Thoracic aorta (tissue), 2 donors: ENCODE measurements around the gene SCMH1. TPM values are rescaled to one million over a fixed set of nuclear protein-coding genes. Genes with fewer than 3 reads are reported as not detected.

ENCODE experiments used
- ATAC-seq: fragments of 150-250 bp; one replicate; pipeline ENCODE4 v1.8.0; 2017; ENCODE audit warnings: low read depth; ENCODE audit not compliant: insufficient number of reproducible peaks, low FRiP score
- DNase-seq: peaks from one replicate; pipeline ENCODE4 v3.0.0-alpha.2; 2020; ENCODE audit warnings: low spot score
- H3K27ac ChIP-seq, 2 donors: fragments of 200-600 bp; sonication (generic); 1 replicate in 1 of 2; 2 replicates in 1 of 2; pipeline ENCODE4 v1.5.1; 2016; ENCODE audit warnings: mild to moderate bottlenecking in 2 of 2, moderate library complexity in 2 of 2
- H3K27me3 ChIP-seq: fragments of 200-600 bp; sonication (generic); replicated peaks from 2 replicates; pipeline ENCODE4 v1.6.0; 2016; ENCODE audit warnings: mild to moderate bottlenecking; ENCODE audit not compliant: insufficient read depth
- H3K36me3 ChIP-seq: fragments of 200-600 bp; sonication (generic); one replicate; pipeline ENCODE4 v1.5.1; 2016
- H3K4me1 ChIP-seq, 2 donors: fragments of 200-600 bp; sonication (generic); 1 replicate in 1 of 2; 2 replicates in 1 of 2; pipeline versions ENCODE4 v1.5.1 to v1.6.0; 2016; ENCODE audit warnings: low read depth in 2 of 2, mild to moderate bottlenecking in 1 of 2; ENCODE audit not compliant: control insufficient read depth in 1 of 2
- H3K4me3 ChIP-seq: fragments of 200-600 bp; sonication (generic); 2 replicates; pipeline ENCODE4 v1.5.1; 2016; ENCODE audit warnings: mild to moderate bottlenecking
- H3K9me3 ChIP-seq: fragments of 200-600 bp; sonication (generic); 2 replicates; pipeline ENCODE4 v1.5.1; 2016
- total RNA-seq, 2 donors: library from RNA; depleted of rRNA; stranded (reverse); fragments of >200 nt; gene quantifications; one replicate each; pipeline versions ENCODE4 v1.1.0 to v1.2.3, GENCODE V29; 2016
- TF ChIP-seq, protein P1 (sequence below): fragments of 200-600 bp; sonication (generic); IDR thresholded peaks from one replicate; pipeline ENCODE4 v1.5.1; 2019; ENCODE audit warnings: antibody characterized with exemption

SCMH1 gene
- total RNA-seq, 2 donors from 2014 or later: 41.7 to 65.9 TPM

DNA sequence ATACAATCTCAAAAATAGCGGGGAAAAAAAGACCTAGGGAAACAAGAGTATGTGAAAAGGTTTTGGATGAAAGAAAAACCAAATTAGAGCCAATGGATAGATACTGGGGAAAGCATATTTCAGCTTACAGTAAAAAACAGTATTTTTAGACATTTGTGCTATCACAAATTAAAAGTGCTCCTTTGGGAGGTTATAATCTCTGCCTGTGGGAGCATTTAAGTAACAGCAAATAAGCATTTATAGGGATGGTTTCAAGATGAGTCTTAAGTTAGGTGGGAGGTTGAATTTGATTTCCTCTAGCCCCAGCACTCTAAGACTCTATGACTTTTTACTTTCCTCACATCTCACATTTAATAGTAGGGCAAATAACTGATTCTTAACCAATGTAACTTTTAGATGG is 141.0 kb downstream of the SCMH1 start:
- DNase-seq (no peak), ATAC-seq (no peak)
- Histone ChIP-seq H3K27ac (peak overlapping the region; percentile 49 to 62), H3K4me3 (no peak overlapping the region), H3K36me3 (no peaks in the 10 kb centered on the region), H3K4me1 (peaks cover 42 to 65% of the 10 kb centered on the region in 2 donors), H3K9me3 (no peaks in the 10 kb centered on the region), H3K27me3 (no peaks in the 10 kb centered on the region)
- TF ChIP-seq, protein P1, sequence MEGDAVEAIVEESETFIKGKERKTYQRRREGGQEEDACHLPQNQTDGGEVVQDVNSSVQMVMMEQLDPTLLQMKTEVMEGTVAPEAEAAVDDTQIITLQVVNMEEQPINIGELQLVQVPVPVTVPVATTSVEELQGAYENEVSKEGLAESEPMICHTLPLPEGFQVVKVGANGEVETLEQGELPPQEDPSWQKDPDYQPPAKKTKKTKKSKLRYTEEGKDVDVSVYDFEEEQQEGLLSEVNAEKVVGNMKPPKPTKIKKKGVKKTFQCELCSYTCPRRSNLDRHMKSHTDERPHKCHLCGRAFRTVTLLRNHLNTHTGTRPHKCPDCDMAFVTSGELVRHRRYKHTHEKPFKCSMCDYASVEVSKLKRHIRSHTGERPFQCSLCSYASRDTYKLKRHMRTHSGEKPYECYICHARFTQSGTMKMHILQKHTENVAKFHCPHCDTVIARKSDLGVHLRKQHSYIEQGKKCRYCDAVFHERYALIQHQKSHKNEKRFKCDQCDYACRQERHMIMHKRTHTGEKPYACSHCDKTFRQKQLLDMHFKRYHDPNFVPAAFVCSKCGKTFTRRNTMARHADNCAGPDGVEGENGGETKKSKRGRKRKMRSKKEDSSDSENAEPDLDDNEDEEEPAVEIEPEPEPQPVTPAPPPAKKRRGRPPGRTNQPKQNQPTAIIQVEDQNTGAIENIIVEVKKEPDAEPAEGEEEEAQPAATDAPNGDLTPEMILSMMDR: no peak

DNA sequence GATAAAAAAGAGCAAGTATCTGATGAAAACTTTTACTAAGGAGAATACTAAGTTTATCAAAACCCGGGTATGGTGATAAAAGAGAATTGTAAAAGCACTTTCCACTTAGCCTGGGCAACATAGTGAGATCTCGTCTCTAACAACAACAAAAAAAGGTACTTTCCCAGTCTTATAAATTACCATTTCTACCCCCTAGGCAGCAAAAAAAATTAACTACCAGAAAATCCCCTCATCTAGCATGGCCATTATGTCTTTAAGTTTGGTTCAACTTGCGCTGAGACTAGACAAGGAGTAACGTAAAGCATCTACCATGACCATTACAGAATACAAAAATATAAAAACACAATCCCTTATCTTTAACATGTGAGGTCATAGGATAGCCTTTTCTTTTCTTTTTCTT is 141.9 kb downstream of the SCMH1 start:
- Histone ChIP-seq H3K27me3 (no peaks in the 10 kb centered on the region), H3K36me3 (no peaks in the 10 kb centered on the region), H3K9me3 (no peaks in the 10 kb centered on the region), H3K4me3 (no peak overlapping the region), H3K27ac (peak overlapping the region; percentile 4 to 62), H3K4me1 (peaks cover 42 to 65% of the 10 kb centered on the region in 2 donors)
- ATAC-seq (no peak), DNase-seq (no peak)
- TF ChIP-seq, protein P1: no peak

DNA sequence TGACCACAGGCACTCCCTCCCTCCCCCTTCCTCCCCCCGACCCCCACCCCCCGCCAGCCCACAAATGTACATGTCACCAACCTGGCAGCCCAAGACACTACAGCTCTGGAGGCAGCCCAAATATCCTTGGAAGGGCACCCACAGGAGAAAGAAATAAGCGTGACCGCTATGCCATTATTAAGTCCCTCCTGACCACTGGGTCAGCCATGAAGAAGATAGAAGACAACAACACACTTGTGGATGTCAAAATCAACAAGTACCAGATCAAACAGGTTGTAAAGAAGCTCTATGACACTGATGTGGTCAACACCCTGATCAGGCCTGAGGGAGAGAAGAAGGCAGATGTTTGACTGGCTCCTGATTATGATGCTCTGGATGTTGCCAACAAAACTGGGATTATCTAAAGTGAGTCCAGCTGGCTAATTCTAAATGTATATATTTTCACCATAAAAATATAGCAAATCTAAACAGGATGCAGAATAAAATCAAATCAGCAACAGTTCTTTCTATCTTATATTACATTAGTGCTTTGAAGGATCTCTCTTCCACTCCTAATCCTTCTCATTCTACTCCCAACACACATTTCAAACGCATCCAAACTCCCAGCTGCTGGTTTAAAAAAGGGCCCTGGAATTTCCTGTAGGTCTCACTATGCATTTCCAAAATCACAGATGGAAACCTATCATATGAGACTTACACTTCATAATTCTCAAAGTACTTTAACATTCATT is 143.2 kb downstream of the SCMH1 start:
- no peaks in the 10 kb centered on the region for H3K27me3 ChIP-seq
- H3K4me1 ChIP-seq: peaks cover 41 to 59% of the 10 kb centered on the region in 2 donors
- H3K36me3 ChIP-seq: no peaks in the 10 kb centered on the region
- TF ChIP-seq, protein P1: no peak
- DNase-seq (no peak), ATAC-seq (no peak)
- no peak overlapping the region for H3K4me3 ChIP-seq
- H3K27ac ChIP-seq: no peak overlapping the region
- no peaks in the 10 kb centered on the region for H3K9me3 ChIP-seq

DNA sequence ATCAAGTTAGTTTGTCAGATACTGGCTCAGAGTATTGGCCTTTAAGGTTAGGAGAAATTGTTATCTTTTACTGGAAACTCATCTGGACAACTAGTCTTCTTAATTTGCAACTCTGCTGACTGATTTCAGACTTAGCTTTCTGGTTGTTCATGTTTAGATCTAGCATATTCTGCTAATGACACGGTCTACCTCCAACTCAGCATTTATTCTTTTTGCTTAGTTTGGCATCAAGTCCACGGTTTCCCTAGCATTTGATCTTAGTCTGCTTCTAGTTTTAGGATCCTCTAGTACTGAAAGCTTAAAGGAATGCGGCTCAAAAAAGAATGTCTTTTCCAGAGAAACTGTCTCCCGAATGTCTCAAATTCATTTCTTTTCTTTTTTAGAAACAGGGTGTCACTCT is 145.0 kb downstream of the SCMH1 start:
- TF ChIP-seq, protein P1: no peak
- ATAC-seq (no peak), DNase-seq (no peak)
- no peaks in the 10 kb centered on the region for H3K36me3 ChIP-seq
- H3K27me3 ChIP-seq: no peaks in the 10 kb centered on the region
- no peaks in the 10 kb centered on the region for H3K9me3 ChIP-seq
- peak overlapping the region; percentile 0 to 56 for H3K27ac ChIP-seq
- H3K4me3 ChIP-seq: peak overlapping the region; percentile 42
- peaks cover 25 to 42% of the 10 kb centered on the region in 2 donors for H3K4me1 ChIP-seq

DNA sequence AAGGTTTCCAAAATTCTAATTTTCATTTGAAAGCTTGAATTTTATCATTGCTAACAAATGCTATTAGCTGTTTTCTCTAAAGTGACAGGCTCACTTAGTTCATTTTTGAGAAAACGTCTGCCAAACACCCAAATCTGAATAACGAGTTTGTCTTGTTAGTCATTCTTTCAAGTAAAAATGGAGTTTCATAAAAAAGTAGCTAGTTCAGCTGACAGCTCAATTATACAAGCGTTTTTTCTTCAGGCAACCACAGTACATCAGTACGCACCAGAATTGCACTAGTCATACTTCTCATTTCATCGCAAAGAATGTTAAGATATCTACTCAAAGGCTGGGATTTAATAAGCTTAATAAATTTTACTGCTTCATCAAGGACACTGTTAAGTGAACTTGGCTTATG is 148.3 kb downstream of the SCMH1 start:
- no peaks in the 10 kb centered on the region for H3K27me3 ChIP-seq
- ATAC-seq (no peak), DNase-seq (no peak)
- no peaks in the 10 kb centered on the region for H3K9me3 ChIP-seq
- no peak overlapping the region for H3K4me3 ChIP-seq
- H3K27ac ChIP-seq: no peak overlapping the region
- TF ChIP-seq, protein P1: no peak
- H3K36me3 ChIP-seq: no peaks in the 10 kb centered on the region
- peaks cover 11 to 22% of the 10 kb centered on the region in 2 donors for H3K4me1 ChIP-seq
